HG02970 (cell line): ENCODE results near the gene IRAK3.

Experiments used
- ATAC-seq: cut with Tn5 transposase; IDR thresholded peaks from one replicate; pipeline ENCODE4 v1.9.1; 2021; ENCODE audit warnings: mild to moderate bottlenecking, moderate library complexity, moderate number of reproducible peaks; ENCODE audit not compliant: unreplicated experiment, low FRiP score

Gene IRAK3

DNA sequence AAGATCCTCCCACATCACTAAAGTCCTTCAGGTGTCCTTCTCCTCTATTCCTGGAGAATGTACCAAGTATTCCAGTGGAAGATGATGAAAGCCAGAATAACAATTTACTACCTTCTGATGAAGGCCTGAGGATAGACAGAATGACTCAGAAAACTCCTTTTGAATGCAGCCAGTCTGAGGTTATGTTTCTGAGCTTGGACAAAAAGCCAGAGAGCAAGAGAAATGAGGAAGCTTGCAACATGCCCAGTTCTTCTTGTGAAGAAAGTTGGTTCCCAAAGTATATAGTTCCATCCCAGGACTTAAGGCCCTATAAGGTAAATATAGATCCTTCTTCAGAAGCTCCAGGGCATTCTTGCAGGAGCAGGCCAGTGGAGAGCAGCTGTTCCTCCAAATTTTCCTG is 58.7 kb downstream of the IRAK3 start:
- no peak for ATAC-seq

DNA sequence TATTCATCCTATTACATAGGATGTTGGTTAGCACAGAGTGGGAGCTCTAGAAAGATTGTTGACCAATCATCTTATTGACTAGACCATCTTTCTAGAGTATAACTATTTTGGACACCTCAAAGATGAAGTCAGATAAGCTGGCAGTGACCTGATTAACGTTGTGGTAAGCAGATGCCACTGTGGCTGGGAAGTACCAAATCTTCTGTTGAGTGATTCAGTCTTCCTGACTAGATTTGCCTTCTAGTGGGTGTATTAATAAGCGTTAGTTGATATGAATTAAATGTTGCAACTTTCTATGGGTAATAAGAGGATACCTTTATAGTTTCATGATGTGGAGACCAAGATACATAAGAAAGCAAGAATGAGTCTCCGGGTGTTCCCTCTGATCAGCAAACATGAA is 62.0 kb downstream of the IRAK3 start:
- ATAC-seq = no peak

- ATAC-seq = no peak
These were observed 63.8 kb downstream of the IRAK3 start for GRCh38 chr12:66252771-66253170.

GRCh38 chr12:66255737-66256136 is 66.7 kb downstream of the IRAK3 start:
- ATAC-seq = no peak

- ATAC-seq = no peak
These were observed 69.0 kb downstream of the IRAK3 start for GRCh38 chr12:66258011-66258410.

DNA sequence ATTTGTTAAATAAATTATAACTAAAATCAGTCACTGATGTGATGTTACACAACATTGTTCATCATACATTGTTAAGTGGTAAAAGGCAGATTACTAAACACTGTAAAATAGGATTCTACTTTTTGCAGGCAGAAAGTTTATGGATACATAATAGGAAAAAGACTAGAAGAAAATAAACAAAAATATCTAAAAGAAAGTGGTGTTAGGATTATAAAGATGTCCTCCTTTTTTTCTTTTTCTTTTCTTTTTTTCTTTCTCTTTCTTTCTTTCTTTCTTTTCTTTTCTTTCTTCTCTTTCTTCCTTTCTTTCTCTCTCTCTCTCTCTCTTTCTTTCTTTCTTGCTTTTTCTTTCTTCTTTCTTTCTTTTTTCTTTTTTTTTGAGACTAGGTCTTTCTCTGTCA is 73.7 kb downstream of the IRAK3 start:
- no peak for ATAC-seq

GRCh38 chr12:66268562-66268961 is 79.5 kb downstream of the IRAK3 start:
- no peak for ATAC-seq

DNA sequence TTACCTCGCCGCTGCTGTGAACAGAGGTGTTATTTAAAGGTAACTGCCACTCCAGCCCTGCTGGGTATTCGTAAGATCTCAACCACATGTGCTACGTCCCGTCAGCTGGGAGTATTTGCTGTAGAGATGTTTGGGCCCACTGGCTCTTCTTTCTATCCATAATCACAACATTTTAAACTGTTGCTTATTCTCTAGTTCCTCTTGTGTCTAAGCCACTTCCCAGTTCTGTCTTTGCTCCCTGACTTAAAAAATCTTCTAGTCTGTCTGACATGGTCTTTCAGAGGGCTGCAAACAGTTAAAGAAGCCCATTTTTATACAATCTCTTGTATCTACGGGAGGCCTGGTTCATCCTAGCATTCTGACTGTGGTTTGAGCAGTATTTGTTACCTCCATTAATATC is 80.1 kb downstream of the IRAK3 start:
- ATAC-seq = no peak

GRCh38 chr12:66269757-66270383 is 80.9 kb downstream of the IRAK3 start:
- no peak for ATAC-seq

DNA sequence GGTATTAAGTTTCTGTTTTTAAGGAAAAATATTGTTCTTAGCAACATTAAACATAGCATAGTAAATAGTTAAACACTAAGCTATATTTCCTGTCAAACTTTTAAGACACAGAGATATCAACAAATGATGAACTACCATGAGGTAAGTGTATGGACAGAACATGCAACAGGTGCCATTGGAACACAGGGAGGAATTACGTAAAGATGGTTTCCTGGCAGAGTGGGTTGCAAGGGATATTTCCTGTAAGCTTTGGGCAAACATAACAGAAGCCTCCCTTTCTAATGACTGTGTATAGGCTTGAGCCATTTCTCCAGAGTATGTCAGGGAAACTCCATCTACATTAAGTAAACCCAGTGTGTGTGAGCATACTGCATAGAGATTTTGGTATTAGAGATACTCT is 81.6 kb downstream of the IRAK3 start:
- ATAC-seq = no peak

DNA sequence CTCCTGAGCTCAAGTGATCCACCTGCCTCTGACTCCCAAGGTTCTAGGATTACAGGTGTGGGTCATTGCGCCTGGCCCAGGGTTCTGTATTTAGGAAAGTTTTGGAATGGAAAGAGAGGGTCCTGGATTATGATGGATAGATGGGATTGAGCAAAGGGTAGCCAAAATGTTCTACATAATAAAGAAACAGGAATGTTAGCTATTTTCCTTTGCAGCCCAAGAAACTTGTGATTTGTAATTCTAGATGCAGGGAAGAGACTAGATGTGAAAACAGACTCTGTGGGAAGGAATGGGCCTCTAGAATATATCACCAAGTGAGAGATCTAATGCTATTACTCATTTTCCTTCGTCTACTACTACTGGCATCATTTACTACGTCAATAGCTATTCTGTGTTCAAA is 83.6 kb downstream of the IRAK3 start:
- no peak for ATAC-seq

GRCh38 chr12:66273147-66273546 is 84.1 kb downstream of the IRAK3 start:
- ATAC-seq = no peak

DNA sequence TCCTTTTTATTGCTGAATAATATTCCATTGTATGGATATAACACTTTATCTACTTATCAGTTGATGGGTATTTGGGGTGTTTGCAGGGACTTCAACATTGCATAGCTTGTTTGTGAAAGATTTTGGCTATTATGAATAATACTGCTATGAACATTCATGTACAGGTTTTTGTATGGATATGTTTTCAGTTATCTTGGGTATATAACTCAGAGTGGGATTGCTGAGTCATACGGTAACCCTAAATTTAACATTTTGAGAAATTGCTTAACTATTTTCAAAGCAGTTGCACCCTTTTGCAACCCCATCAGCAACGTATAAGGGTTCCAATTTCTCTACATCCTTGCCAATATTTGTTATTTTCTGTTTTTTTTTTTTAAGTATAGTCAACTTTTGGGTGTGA is 86.0 kb downstream of the IRAK3 start:
- no peak for ATAC-seq

DNA sequence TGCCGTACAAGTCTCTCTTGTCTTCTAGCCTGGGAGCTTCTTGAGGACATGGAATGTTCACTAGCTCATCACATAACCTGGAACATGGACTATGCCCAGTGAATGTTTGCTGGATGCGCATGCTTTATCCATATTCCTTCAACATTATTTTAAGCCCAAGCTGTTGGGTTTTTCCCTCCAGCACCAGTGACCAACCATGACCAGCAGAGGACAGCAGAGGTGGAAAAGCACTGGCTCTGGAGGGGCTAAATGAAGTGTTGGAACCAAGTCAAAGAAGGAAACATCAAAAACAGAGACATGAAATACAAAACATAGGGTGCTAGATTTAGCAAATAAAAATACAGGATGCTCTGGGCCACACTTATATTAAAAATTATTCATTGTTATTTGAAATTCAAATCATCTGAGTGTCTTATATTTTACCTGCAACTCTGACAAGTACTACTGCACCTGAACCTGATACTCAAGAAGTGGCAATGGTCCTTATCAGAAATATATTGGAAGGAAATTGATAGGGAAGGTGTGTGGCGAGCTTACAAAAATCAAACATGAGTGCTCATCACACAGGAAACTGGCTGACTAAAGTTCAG is 90.2 kb downstream of the IRAK3 start:
- no peak for ATAC-seq

- no peak for ATAC-seq
These were observed 91.5 kb downstream of the IRAK3 start for GRCh38 chr12:66280561-66280960.

DNA sequence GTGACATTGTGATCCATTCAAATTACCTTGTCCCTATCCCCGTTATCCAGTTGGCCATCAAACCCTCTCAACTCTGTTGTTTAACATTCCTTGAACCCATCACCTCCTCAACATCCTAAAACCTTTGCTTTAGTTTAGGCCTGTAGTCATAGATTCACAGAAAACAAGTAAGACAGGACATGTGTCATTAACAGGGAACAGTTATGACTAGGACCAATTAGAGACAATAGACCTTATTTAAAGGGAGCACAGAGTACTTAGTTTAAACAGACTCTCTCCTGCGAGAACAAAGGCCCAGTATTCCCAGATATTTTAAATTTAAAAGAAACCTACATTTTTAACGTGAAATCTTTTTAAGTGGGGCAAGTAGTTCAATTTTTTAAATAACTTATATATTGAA is 93.2 kb downstream of the IRAK3 start:
- no peak for ATAC-seq

DNA sequence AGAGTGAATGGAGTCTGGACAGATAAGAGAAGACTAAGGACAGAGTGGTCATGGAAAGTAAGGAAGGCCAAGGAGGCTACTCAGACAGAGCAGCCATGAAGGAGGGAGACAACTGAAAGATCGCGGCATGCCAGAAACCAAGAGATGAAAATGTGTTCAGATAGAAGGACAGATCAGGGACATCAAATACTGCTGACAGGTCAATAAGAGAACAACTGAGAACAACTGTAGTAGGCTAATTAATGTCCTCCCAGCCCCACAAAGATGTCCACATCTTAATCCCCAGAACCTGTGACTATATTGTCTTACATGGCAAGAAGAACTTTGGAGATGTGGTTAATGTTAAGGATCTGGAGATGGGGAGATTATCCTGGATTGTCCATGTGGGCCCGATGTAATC is 98.3 kb downstream of the IRAK3 start:
- ATAC-seq = no peak

DNA sequence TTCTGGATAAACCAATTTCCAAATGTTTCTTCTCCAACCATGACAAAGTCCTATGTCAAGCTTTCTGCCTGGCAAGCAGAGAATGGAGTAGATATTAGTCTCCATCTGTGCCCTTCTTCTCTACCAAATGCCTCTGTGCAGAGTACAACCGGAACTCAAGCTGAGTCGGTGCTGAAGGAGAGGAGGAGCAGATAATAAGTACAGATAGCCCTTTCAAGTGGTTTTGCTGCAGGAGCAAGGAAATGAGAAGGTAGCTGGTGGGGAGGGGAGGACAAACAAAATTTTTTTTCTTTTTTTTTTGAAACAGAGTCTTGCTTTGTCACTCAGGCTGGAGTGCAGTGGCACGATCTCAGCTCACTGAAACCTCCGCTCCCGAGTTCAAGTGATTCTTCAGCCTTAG is 99.1 kb downstream of the IRAK3 start:
- no peak for ATAC-seq

- ATAC-seq = no peak
These were observed 100.5 kb downstream of the IRAK3 start for GRCh38 chr12:66289485-66289884.

GRCh38 chr12:66290716-66291200 is 101.7 kb downstream of the IRAK3 start:
- no peak for ATAC-seq

DNA sequence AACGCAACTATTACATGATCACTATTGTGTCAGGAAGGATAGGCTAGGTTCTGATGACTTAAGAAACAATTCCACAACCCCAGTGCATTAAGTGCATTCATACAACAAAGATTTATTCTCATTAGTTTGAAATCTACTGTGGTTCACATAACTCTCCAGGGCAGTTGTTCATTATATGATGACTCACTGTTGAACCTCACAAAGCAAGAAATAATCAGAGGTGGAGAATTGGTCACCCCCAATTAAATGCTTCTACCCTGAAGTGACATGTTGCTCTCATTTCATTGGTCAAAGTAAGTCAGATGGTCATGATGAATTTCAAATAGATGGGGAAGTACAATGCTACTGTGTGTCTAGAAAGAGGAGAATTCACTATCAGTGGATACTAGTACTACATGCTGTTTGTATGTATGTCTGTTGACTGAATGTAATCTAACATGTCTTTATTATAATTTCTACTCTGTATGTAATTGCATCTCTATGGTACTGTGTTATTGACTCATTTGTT is 107.2 kb downstream of the IRAK3 start:
- ATAC-seq = no peak

DNA sequence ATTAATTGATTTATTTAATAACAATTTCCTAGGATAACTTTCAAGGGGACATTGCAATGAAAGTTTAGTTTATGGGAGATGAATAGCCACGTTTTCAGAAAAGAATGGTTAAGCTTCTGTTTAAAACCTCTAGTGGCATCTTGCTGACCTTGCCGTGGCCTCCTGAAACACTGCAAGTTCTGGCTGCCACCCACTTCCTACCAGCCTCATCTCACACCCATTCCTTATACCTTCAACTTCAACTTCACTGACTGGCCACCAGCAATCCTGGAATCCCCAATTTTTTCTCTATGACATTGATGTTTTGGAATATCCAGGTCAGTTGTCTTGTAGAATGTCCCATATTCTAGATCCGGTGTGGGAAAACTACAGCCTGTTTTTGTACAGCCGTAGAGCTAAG is 108.1 kb downstream of the IRAK3 start:
- ATAC-seq = no peak
